ENCODE measurements around the gene PSMD6. TPM values are rescaled to one million over a fixed set of nuclear protein-coding genes. Genes with fewer than 3 reads are reported as not detected.

The PSMD6 gene
- total RNA-seq, 3 donors from 2014 or later, result 60.9 to 74.7 (median 69.8) TPM

Other genes starting within 250 kb of the PSMD6 start
- gene C3orf49, start 204.2 kb downstream of the PSMD6 start, total RNA-seq, result not detected
- gene THOC7, start 159.7 kb downstream of the PSMD6 start, total RNA-seq, result 10 to 100 TPM; 61.9 to 62.9 (median 62.2) TPM
- gene ATXN7, start 159.6 kb downstream of the PSMD6 start, total RNA-seq, result 10 to 100 TPM; 37.4 to 56.2 (median 47.9) TPM
- not detected for gene SCAANT1, start 111.1 kb downstream of the PSMD6 start, total RNA-seq
- gene PRICKLE2, start 202.0 kb upstream of the PSMD6 start, total RNA-seq, result 10 to 100 TPM; 35.1 to 72.5 (median 44.5) TPM

All from breast epithelium (tissue), 3 donors.